HG03066 (cell line): ENCODE measurements around the gene MAP2.

Experiments used
- ATAC-seq: cut with Tn5 transposase; IDR thresholded peaks from one replicate; pipeline ENCODE4 v1.9.1; 2021; ENCODE audit warnings: low read depth; ENCODE audit not compliant: unreplicated experiment

MAP2 gene

GRCh38 chr2:209424781-209425470 lies 1.1 kb downstream of the MAP2 start:
- no peak for ATAC-seq

DNA sequence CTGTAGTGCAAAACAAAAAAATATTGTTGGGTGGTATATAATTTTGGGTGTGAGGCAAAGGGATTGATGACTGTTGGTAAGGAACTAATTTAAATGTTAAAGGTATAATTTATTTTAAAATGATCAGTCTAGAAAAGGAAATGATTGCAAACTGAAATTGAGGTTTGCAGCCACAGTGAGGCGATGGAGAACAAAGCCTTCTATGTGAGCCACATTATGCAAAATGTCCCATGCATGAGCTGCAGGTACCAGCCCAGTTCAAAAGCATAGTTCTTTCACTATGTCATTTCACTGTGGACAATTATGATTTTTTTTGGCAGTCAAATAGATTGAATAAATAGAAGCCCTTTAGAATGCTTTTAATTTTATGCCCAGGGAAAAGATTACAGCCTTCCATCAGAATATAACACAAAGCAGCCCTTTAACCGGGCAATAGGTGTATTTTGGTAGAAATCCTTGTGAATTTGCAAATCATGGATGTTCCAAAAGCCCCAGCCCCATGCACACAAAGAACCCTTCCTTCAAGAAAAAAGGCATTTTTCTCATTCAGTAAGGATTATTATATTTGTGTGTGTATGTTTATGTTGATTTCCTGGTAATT lies 1.7 kb downstream of the MAP2 start:
- no peak for ATAC-seq

- no peak for ATAC-seq
Observed at GRCh38 chr2:209426432-209426831, 2.6 kb downstream of the MAP2 start.

DNA sequence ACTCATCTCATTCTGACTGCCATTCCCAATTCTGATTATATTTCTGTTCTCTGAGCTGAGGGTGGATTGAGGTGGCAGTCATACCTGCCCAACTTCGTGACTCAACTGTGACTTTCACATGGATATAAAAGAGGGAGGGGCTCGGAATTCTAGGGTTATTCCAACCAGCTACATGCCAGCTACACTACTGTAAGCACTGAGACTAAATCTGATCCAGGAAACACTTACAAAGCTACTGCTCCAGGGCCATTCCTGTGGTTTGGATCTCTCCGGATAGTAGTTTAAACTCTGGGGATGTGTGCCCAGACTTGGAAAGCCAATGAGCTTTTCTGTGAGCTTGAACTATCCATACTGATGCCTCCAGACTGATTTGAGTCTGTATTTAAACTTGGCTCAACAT lies 7.9 kb downstream of the MAP2 start:
- ATAC-seq: no peak

DNA sequence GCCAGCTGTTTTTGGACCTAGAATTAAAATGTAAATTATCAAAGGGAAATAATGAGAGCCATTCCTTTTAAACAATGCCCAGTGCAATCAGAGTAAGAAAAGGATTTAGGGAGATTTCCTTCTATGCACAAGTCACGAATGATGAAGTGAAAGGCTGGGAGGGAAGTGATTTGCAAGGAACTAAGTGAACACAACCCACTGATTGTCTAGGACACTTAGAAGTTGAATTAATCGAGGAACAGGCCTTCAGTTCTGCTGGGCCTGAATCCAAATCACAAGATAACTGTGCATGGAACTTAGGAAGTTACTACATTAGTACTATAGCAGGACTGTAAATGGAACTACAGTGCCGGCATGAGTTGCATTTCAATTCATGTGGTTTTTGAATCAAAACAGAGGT lies 17.7 kb downstream of the MAP2 start:
- ATAC-seq: no peak

DNA sequence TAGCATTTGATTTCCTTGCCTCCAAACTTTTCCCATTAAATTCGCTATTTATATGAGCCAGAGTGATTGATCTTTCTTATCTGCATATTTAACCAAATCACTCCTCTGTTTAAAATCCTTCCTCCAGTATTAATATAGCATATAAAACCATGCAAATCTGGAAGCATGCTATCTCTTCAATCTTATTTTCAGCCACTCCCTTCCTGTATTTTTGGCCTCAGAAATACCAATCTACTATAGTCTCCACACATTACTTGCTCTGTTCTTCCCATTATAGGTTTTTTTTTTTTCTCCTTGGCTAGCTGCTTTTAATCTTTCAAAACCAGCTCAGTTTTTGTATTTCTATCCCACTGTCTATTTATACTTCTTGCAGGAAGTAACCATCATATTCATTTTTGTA lies 19.1 kb downstream of the MAP2 start:
- no peak for ATAC-seq

DNA sequence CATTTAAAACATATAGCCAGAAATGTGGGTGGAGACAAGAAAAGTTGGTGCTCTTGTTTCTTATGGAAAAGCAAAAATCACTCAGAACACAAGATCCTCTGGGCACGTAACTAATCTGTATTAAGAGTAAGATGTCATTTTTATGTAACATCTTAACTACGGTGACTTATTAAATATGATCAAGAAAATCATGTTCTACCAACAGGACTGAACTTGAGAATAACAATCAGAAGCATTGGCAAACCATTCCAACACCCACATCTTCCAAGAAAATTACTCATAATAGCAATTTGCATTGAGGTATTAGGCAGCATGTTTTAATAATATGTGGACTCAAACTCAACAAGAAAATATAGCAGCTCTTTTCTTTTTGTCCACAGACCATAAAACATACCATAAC lies 21.6 kb downstream of the MAP2 start:
- no peak for ATAC-seq

DNA sequence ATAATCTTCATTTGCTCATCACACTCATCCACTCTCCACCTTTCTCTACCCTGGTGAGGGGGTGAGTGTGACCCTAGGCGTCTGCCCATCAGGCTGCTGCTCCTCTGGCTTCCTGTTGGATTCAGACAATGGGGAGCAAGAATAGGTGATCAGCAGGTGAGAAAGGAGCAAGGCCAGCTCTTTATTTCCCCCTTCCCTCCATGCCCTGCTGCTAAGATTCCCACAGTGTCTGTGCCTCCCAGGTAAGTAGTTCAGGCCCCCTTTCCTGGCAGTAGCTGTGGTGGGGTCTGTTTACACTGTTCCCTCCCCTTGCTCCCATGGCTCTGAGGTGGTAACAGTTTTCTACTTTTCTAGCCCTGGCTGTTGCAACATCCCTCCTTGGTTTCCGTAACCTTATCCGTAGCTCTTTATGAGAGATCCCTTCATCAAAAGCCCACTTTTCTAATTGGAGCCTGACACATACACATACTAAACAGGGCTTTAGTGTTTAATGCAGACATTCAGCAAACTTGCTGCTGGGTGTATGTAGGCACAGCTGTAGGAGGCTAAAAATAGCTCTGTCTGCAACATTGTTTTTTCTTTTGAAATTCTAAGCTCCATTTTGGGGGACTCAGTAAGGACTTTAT lies 27.5 kb downstream of the MAP2 start:
- ATAC-seq: no peak

DNA sequence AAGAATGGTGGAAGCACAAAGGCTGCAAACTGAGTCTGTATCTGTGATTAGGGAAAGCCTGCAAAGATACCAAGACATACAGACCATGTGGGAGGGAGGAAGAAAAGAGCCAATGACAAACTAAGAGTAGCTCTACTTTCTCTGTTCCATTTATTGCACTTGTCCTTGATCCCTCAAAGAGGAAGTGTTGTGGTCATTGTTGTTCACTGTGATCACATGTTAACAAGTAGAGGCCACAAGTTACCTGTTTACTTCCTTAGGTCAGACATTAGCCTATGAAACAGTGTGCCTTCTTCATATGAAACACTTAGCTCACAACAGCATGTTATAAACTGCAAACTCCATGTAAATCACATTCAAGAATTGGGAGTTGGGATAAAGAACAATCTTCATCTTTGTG lies 32.6 kb downstream of the MAP2 start:
- ATAC-seq: no peak

GRCh38 chr2:209458008-209458979 lies 34.4 kb downstream of the MAP2 start:
- no peak for ATAC-seq

DNA sequence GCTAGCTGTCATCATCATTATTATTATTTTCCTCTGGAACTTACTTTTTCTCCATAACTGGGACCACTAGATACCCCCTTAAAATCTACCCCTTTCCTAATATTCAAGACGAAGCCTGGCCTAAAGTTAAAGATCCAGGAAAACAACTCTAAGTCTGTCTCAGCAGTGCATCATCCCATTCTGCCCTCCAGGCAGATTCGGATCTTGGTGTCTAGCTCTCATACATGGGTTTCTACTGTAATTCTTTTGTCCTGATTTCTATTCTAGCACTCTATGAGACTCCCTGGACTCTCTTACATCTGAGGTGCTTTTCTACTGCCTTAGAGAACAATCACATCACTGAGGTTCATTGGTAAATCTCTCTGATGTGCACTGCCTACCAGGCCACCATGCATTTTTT lies 35.5 kb downstream of the MAP2 start:
- no peak for ATAC-seq

- ATAC-seq: no peak
Observed at GRCh38 chr2:209460151-209460761, 36.4 kb downstream of the MAP2 start.

GRCh38 chr2:209463226-209463625 lies 39.4 kb downstream of the MAP2 start:
- ATAC-seq: no peak

DNA sequence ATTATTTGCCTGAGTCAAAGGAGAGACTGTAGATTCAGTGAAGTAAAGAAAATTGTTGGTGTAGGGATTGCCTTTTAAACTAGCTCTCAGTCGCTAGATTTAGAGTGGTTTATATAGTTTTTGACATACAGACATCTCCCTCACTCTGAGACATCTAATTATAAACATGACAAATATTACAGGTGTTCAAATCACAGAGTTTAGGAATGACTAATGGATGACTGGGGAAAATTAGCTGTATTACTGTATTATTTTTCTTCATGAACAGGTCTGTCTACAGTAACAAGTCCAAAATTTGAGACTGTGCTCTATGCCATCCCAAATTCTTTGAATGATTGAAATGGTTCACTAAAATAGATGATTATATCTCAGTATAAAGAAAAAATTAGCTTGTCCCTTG lies 40.0 kb downstream of the MAP2 start:
- ATAC-seq: no peak

- no peak for ATAC-seq
Observed at GRCh38 chr2:209468846-209469245, 45.0 kb downstream of the MAP2 start.

- ATAC-seq: no peak
Observed at GRCh38 chr2:209469481-209469880, 45.6 kb downstream of the MAP2 start.

DNA sequence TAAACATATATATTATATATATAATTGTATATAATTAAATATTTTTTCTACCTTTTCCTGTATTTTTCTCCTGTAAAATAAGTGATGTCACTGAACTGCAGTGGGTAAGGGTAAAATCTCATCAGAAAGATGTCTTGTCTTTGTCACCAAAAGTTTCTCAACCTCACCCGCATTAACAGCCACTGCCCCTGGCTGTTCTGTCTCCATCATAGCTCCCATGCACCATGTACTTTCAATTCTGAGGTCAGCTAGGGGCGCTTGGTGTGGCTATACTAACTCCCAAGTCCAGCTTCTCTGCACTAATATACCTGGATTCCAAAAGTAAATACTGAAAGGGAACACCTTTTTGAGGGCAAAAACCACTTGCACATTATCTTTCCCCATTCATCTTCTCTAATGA lies 46.6 kb downstream of the MAP2 start:
- ATAC-seq: no peak

DNA sequence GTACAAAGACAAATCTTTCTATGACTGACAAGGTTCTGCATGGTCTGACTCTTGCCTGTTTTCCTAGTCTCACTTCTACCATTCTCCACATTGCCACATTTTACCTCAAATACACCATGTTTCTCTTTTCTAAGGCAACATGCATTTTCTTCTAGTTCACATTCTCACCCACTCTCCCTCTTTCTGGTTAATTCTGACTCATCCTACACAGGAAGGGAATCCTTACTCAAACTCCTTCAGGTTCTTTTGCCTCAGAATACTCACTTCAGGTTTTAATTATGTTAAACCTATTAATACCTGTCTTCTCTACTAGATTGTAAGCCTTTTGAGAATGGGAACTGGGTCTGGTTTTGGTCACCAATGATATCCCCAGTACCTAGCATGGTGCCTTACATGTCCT lies 47.2 kb downstream of the MAP2 start:
- no peak for ATAC-seq

- no peak for ATAC-seq
Observed at GRCh38 chr2:209472112-209472832, 48.4 kb downstream of the MAP2 start.

GRCh38 chr2:209472871-209473270 lies 49.0 kb downstream of the MAP2 start:
- ATAC-seq: no peak
